SIG-M5 treated with dmso at 0.1 percent for 504 hours (cell line): Measurements from ENCODE around the gene NAPA.

ENCODE experiments used
- DNase-seq: peaks from one replicate; lab custom pipeline; 2025; ENCODE audit not compliant: unreplicated experiment; lab: John Stamatoyannopoulos, UW

The NAPA gene

GRCh38 chr19:47523473-47523872, 8.6 kb upstream of the NAPA start:
- no peak for DNase-seq

GRCh38 chr19:47521473-47522180, 6.8 kb upstream of the NAPA start:
- no peak for DNase-seq

GRCh38 chr19:47520839-47521238, 6.0 kb upstream of the NAPA start:
- DNase-seq = no peak

DNA sequence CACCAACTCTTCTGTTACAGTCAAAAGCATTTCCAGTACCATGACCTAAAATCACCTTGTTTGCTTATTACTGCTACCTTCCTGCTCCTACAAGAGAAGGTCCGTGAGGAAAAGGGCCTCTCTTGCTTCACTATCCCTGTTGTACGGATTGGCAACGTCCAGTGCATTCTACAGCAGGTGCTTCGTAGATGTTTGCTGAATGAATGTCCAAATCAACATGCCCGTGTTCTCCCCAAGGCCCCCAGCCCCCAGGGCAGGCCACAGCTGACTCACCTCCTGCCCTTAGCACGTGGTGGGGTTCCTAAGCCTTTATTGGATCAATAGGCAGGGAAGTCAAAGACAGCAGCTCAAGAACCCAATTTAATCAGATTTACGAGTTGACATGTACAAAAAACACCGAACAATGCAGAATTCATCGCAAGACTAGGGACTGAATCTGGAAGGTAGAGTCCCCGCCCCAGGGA, 5.5 kb upstream of the NAPA start:
- no peak for DNase-seq

DNA sequence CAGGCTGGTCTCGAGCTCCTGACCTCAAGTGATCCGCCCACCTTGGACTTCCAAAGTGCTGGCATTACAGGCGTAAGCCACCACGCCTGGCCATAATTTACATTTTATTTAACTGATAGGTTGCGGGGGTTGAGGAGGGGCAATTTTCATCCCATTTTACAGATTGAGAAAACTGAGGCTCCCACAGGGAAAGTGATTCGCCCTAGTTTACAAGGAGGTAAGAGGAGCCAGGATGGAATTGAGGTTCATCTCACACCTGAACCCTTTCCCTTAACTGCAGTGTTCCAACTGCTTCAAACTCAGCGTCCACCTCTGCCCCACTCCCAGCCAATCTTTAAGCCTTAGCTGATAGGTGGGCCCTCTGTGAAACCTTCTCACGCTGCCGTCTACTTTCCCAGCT, 4.0 kb upstream of the NAPA start:
- no peak for DNase-seq

- no peak for DNase-seq
Measured at GRCh38 chr19:47518139-47518538, 3.3 kb upstream of the NAPA start.

DNA sequence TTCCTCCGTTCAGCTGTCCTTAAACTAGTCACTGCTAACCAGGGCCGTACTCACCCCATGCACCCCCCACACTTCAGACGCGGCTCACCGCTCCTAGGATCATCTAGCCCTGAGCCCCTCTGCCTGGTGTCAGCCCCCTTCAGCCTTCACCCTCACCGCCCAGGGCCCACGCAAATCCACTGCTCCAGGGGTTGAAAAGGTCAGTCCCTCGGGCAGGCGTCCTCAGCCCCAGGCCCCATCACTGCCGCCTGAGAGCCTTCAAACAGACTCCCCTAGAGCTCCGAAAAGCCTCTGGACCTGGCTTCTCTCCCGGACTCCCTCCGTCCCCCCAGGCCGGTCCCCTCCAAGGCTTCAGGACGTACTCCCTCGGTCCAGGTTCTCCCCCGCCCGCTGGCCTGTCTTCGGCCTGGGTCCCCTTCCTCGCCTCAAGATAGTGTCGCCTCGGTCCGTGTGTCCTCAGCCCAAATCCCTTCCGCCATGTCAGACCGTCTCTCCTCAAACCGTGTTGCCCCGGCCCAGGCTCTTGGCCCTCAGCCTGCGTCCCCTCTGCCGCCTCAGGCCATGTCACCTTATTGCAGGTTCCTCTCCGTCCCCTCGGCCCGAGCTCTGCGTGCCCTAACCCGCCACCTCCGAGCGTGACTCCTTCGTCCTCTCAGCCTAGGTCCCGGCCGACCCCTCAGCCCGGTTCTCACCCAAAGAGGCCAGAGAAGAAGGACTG, 553 bp downstream of the NAPA start:
- no peak for DNase-seq

DNA sequence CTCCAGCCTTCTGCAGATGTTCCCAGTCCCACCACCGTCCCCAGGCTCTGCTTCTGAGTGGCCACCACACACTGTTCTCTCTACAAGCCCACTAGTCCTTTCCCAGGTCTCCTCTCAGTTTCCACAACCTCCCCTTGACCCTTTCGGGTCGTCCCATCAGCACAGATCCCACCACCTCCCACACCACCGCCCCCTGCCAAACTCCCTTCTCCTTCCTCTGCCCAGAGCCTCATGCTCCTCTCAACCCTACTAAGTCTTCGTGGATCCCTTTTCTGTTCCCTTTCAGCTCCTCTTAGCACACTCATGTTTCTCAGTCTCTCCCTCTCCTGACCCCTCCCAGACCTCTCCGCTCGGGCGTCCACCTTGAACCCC, 1.9 kb downstream of the NAPA start:
- DNase-seq = no peak

DNA sequence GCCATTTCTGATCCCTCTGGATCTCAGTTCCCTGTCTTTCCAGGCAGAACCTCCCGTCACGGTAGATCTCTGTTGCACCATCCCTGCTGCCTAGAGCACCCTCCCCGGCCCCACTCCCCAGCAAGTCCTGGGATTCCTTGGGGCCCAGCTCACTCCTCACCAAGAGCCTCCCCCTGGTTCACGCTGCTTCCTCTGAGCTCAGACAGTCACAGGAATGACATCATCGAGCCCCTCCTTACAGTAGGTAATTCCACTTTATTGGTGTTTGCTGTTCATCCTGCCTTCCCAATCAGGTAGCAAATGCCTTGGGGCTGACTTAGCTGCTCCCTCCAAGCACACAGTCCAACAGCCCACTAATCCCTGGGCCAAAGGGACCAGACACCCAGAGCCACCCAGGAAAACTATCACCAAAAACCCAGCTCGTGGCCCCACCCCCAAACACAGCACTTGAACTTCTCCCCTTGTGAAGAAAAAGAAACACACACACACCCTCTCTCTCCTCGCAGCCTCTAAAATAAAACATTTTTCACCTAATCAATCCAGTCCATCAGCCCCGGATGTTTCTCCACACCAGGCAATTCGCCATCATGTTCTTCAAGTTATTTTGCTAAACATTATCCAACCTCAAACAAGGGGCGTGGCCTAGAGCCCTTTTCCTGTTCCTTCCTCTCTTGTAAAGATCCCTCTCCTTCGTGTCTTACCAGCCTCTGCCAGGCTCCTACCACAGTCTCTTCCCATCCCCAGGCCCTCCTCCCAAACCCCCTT, 2.5 kb downstream of the NAPA start:
- peak; percentile 14 for DNase-seq

- DNase-seq = no peak
Measured at GRCh38 chr19:47511681-47512080, 3.2 kb downstream of the NAPA start.

GRCh38 chr19:47511128-47511517, 3.7 kb downstream of the NAPA start:
- DNase-seq = no peak

DNA sequence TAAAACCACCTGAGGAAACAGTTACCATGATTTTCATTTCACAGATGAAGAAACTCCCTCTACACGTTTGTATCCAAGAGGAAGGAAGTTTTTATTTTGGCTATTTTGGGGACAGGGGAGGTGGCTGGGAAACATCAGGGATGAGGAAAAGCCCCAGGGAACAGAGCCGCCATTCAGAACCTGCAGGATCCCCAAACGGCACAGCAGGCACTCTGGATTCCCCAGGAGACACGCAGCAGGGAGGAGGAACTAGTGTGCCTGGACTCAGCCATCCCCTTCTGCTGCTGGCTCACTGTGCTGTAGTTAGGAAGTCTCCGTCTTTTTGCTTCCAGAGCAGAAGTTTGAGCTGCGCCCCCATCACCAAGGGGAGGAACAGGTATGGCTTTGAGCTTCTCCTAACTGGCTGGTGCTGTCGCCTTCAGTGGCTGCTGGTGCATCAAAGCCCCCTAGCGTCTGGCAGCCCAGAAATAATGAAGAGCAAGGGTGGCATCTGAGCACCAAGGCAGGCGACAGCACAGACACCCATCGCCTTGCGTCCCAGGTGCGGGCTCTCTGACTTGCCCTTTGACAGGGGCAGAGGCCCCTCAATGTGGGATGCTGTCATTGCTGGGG, 4.2 kb downstream of the NAPA start:
- no peak for DNase-seq

- no peak for DNase-seq
Measured at GRCh38 chr19:47509973-47510372, 4.9 kb downstream of the NAPA start.

- DNase-seq = no peak
Measured at GRCh38 chr19:47509170-47509847, 5.6 kb downstream of the NAPA start.

GRCh38 chr19:47508721-47509120, 6.1 kb downstream of the NAPA start:
- DNase-seq = no peak

GRCh38 chr19:47507924-47508553, 6.8 kb downstream of the NAPA start:
- DNase-seq = no peak

GRCh38 chr19:47507012-47507411, 7.9 kb downstream of the NAPA start:
- DNase-seq = no peak

DNA sequence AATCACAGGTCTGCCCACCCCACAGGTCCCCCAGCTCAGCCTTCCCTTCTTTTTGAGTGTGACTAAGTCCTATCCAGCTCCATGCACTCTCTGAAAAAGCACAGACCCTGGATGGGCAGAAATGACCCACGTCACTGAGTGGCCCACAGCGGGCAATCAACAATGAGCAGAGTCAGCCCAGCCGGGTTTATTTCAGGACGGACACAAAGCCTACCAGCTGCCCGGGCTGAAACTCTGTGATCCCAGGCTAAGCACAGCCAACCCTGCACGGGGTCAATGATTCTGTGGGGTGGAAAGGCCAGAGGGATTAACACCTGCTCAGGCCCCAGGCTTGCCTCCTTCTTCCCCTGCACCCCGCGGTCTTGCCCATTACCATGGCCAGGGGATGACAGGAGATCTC, 8.4 kb downstream of the NAPA start:
- no peak for DNase-seq

- no peak for DNase-seq
Measured at GRCh38 chr19:47505506-47505905, 9.4 kb downstream of the NAPA start.

DNA sequence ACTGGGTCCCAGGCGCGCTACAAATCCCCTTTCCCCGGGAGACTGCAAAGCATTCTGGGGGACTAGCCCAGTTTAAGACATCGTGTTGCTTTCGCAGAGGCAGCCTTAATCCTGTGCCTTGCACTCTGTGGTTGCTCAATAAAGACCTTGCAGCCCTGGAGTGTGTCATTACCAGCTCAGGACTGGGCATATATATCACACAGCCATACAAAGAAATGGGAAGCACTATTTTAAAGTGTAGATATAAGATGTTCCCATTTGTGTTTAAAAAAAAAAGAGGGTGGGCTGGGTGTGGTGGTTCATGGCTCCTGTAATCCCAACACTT, 11.1 kb downstream of the NAPA start:
- DNase-seq = no peak
